GM21717 (cell line): ENCODE measurements around the gene LARP1.
"Not testable (repeated sequence)": the region's sequence is repeated elsewhere in the genome, so short reads cannot be mapped to it uniquely, and the experiment has no call there.

Experiments
- ATAC-seq: cut with Tn5 transposase; IDR thresholded peaks from one replicate; pipeline ENCODE4 v1.9.1; 2021; ENCODE audit warnings: mild to moderate bottlenecking, moderate library complexity; ENCODE audit not compliant: unreplicated experiment

The LARP1 gene

GRCh38 chr5:154820383-154820782, 65.2 kb downstream of the LARP1 start:
- ATAC-seq: no peak

- ATAC-seq: not testable (repeated sequence)
These were observed 67.7 kb downstream of the LARP1 start for GRCh38 chr5:154822896-154823295.

- no peak for ATAC-seq
These were observed 68.4 kb downstream of the LARP1 start for GRCh38 chr5:154823605-154824004.

GRCh38 chr5:154824070-154824469, 68.9 kb downstream of the LARP1 start:
- ATAC-seq: no peak

- no peak for ATAC-seq
These were observed 74.0 kb downstream of the LARP1 start for GRCh38 chr5:154829181-154829588.

- no peak for ATAC-seq
These were observed 74.5 kb downstream of the LARP1 start for GRCh38 chr5:154829589-154830218.

- ATAC-seq: no peak
These were observed 75.0 kb downstream of the LARP1 start for GRCh38 chr5:154830219-154830595.

GRCh38 chr5:154830596-154830995, 75.4 kb downstream of the LARP1 start:
- ATAC-seq: no peak

- no peak for ATAC-seq
These were observed 76.3 kb downstream of the LARP1 start for GRCh38 chr5:154831451-154831850.

GRCh38 chr5:154832804-154833203, 77.6 kb downstream of the LARP1 start:
- not testable (repeated sequence) for ATAC-seq

GRCh38 chr5:154834053-154834452, 78.9 kb downstream of the LARP1 start:
- no peak for ATAC-seq

GRCh38 chr5:154835701-154836052, 80.5 kb downstream of the LARP1 start:
- ATAC-seq: not testable (repeated sequence)

- ATAC-seq: no peak
These were observed 81.0 kb downstream of the LARP1 start for GRCh38 chr5:154836225-154836624.

- ATAC-seq: no peak
These were observed 82.1 kb downstream of the LARP1 start for GRCh38 chr5:154837009-154837901.

GRCh38 chr5:154840435-154841272, 85.5 kb downstream of the LARP1 start:
- ATAC-seq: no peak

GRCh38 chr5:154841273-154841661, 86.1 kb downstream of the LARP1 start:
- ATAC-seq: no peak

GRCh38 chr5:154842689-154843530, 87.7 kb downstream of the LARP1 start:
- no peak for ATAC-seq

GRCh38 chr5:154844809-154845208, 89.6 kb downstream of the LARP1 start:
- no peak for ATAC-seq

- ATAC-seq: no peak
These were observed 94.1 kb downstream of the LARP1 start for GRCh38 chr5:154849264-154849785.

GRCh38 chr5:154849791-154850201, 94.6 kb downstream of the LARP1 start:
- no peak for ATAC-seq
